Prostate gland (tissue), 2 donors: ENCODE data around the gene VAC14.

Experiments
- POLR2A ChIP-seq: fragments of 450-650 bp; IDR thresholded peaks from one replicate; pipeline ENCODE4 v1.6.1; 2016; ENCODE audit warnings: antibody characterized with exemption, mild to moderate bottlenecking
- POLR2AphosphoS5 ChIP-seq: sonication (generic); formaldehyde crosslinking; IDR thresholded peaks from one replicate; pipeline ENCODE4 v1.6.1; 2017; ENCODE audit warnings: antibody characterized with exemption
- TF ChIP-seq, protein P1 (sequence below), 4 experiments: fragments of 200-600 bp in 2 of 4; fragments of 450-650 bp in 2 of 4; sonication (generic) in 2 of 4; IDR thresholded peaks; 1 replicate in 3 of 4; 2 replicates in 1 of 4; pipeline ENCODE4 v1.5.1; 2016 to 2019; ENCODE audit warnings: antibody characterized with exemption in 4 of 4, mild to moderate bottlenecking in 2 of 4, moderate library complexity in 2 of 4

GRCh38 chr16:70683146-70683944 lies 117.6 kb downstream of the VAC14 start:
- TF ChIP-seq, protein P1, sequence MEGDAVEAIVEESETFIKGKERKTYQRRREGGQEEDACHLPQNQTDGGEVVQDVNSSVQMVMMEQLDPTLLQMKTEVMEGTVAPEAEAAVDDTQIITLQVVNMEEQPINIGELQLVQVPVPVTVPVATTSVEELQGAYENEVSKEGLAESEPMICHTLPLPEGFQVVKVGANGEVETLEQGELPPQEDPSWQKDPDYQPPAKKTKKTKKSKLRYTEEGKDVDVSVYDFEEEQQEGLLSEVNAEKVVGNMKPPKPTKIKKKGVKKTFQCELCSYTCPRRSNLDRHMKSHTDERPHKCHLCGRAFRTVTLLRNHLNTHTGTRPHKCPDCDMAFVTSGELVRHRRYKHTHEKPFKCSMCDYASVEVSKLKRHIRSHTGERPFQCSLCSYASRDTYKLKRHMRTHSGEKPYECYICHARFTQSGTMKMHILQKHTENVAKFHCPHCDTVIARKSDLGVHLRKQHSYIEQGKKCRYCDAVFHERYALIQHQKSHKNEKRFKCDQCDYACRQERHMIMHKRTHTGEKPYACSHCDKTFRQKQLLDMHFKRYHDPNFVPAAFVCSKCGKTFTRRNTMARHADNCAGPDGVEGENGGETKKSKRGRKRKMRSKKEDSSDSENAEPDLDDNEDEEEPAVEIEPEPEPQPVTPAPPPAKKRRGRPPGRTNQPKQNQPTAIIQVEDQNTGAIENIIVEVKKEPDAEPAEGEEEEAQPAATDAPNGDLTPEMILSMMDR (IDR thresholded peaks at IDR 0.05): no peak
- no peak for TF ChIP-seq POLR2AphosphoS5
- TF ChIP-seq POLR2A: no peak
